Measurements from ENCODE around the gene PUS7L. TPM values are rescaled to one million over a fixed set of nuclear protein-coding genes. Genes with fewer than 3 reads are reported as not detected.

Gene PUS7L
- total and polyA plus RNA-seq, 2 experiments from 2014 or later: 15.0 to 26.8 TPM

DNA sequence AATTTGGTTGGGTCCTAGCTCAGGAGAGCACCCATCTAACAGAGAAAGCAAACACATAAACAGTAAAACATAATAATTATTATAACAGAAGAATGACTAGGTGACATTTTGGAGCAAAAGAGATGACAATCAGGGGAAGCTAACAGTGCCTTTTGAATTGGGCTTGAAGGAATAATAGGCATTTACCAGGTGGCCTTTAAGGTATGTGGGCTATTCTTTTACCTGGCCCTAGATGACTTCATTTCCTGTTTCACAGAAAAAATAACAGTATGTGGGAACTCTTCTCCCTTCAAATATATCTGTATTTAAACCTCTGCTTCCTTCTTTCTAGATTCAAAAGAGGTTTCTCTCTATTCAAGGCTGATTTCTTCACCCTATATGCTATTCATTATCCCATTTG is 4.0 kb upstream of the PUS7L start:
- no peaks in the 10 kb centered on the region for H3K9me2 ChIP-seq (replicated peaks; ENCODE audit: insufficient read depth)
- H3K27me3 ChIP-seq: no peaks in the 10 kb centered on the region
- no peak for DNase-seq (ENCODE audit: low spot score)
- no peak overlapping the region for H3K27ac ChIP-seq
- TF ChIP-seq, protein P1, sequence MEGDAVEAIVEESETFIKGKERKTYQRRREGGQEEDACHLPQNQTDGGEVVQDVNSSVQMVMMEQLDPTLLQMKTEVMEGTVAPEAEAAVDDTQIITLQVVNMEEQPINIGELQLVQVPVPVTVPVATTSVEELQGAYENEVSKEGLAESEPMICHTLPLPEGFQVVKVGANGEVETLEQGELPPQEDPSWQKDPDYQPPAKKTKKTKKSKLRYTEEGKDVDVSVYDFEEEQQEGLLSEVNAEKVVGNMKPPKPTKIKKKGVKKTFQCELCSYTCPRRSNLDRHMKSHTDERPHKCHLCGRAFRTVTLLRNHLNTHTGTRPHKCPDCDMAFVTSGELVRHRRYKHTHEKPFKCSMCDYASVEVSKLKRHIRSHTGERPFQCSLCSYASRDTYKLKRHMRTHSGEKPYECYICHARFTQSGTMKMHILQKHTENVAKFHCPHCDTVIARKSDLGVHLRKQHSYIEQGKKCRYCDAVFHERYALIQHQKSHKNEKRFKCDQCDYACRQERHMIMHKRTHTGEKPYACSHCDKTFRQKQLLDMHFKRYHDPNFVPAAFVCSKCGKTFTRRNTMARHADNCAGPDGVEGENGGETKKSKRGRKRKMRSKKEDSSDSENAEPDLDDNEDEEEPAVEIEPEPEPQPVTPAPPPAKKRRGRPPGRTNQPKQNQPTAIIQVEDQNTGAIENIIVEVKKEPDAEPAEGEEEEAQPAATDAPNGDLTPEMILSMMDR (IDR thresholded peaks at IDR 0.05; ENCODE audit: poor library complexity): no peak
- TF ChIP-seq EZH2phosphoT487 (IDR thresholded peaks at IDR 0.05; ENCODE audit: low read depth, severe bottlenecking, unreplicated experiment): no peak
- TF ChIP-seq EZH2 (IDR thresholded peaks at IDR 0.05; ENCODE audit: borderline replicate concordance): no peak
- no peak overlapping the region for H2AFZ ChIP-seq
- no peaks in the 10 kb centered on the region for H4K20me1 ChIP-seq (ENCODE audit: insufficient read depth, poor library complexity, severe bottlenecking)
- H3K36me3 ChIP-seq (replicated peaks; ENCODE audit: insufficient read depth, low read depth): no peaks in the 10 kb centered on the region
- H3K79me2 ChIP-seq: peaks cover 18% of the 10 kb centered on the region
- no peak overlapping the region for H3K4me3 ChIP-seq
- peaks cover 15% of the 10 kb centered on the region for H3K4me1 ChIP-seq (ENCODE audit: insufficient read depth)
- H3K4me2 ChIP-seq: no peak overlapping the region
- no peaks in the 10 kb centered on the region for H3K9me3 ChIP-seq (ENCODE audit: low read depth)

- TF ChIP-seq EZH2phosphoT487 (IDR thresholded peaks at IDR 0.05; ENCODE audit: low read depth, severe bottlenecking, unreplicated experiment) (no peak), EZH2 (IDR thresholded peaks at IDR 0.05; ENCODE audit: borderline replicate concordance) (no peak)
- TF ChIP-seq, protein P1 (IDR thresholded peaks at IDR 0.05; ENCODE audit: poor library complexity): no peak
Measured at GRCh38 chr12:43761500-43761899, 2.9 kb upstream of the PUS7L start.

DNA sequence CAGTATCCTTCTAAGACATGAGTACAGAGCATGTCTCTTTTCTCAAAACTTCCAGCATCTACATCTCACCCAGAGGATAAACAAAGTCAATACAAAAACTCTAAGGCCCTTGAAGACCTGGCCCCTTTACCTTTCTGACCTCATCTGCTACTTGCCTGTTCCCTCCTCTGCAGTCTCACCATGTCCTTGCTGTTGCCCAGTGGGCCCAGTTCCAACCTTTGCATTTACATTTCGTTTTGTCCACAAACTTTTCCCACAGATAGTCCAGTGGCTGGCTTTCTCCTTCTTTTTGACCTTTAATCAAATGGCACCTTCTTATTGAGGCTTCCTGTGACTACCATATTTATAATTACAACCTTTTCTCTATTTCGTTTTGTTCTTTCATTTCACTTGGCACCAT is 1.8 kb upstream of the PUS7L start:
- Histone ChIP-seq H3K4me3 (no peak overlapping the region), H3K4me1 (ENCODE audit: insufficient read depth) (peaks cover 17% of the 10 kb centered on the region), H3K9me3 (ENCODE audit: low read depth) (no peaks in the 10 kb centered on the region), H3K79me2 (peaks cover 31% of the 10 kb centered on the region), H3K36me3 (replicated peaks; ENCODE audit: insufficient read depth, low read depth) (no peaks in the 10 kb centered on the region), H2AFZ (no peak overlapping the region), H3K27ac (no peak overlapping the region), H4K20me1 (ENCODE audit: insufficient read depth, poor library complexity, severe bottlenecking) (no peaks in the 10 kb centered on the region), H3K27me3 (no peaks in the 10 kb centered on the region), H3K9me2 (replicated peaks; ENCODE audit: insufficient read depth) (no peaks in the 10 kb centered on the region), H3K4me2 (peak overlapping the region; percentile 80)
- TF ChIP-seq EZH2 (IDR thresholded peaks at IDR 0.05; ENCODE audit: borderline replicate concordance) (no peak), EZH2phosphoT487 (IDR thresholded peaks at IDR 0.05; ENCODE audit: low read depth, severe bottlenecking, unreplicated experiment) (no peak)
- TF ChIP-seq, protein P1 (IDR thresholded peaks at IDR 0.05; ENCODE audit: poor library complexity): no peak
- no peak for DNase-seq (ENCODE audit: low spot score)
- 84% methylated on average over 2 of the region's 2 CpGs for WGBS (ENCODE audit: low lambda C conversion rate, missing lambda C conversion rate)

More at GRCh38 chr12:43761500-43761899, 2.9 kb upstream of the PUS7L start:
- no peak overlapping the region for H2AFZ ChIP-seq
- DNase-seq (ENCODE audit: low spot score): no peak
- H3K27me3 ChIP-seq: no peaks in the 10 kb centered on the region
- peaks cover 17% of the 10 kb centered on the region for H3K4me1 ChIP-seq (ENCODE audit: insufficient read depth)
- peak overlapping the region; percentile 80 for H3K4me2 ChIP-seq
- no peaks in the 10 kb centered on the region for H3K36me3 ChIP-seq (replicated peaks; ENCODE audit: insufficient read depth, low read depth)
- H3K9me2 ChIP-seq (replicated peaks; ENCODE audit: insufficient read depth): no peaks in the 10 kb centered on the region
- no peak overlapping the region for H3K4me3 ChIP-seq
- H3K79me2 ChIP-seq: peaks cover 28% of the 10 kb centered on the region
- H3K9me3 ChIP-seq (ENCODE audit: low read depth): no peaks in the 10 kb centered on the region
- H4K20me1 ChIP-seq (ENCODE audit: insufficient read depth, poor library complexity, severe bottlenecking): no peaks in the 10 kb centered on the region
- H3K27ac ChIP-seq: no peak overlapping the region

DNA sequence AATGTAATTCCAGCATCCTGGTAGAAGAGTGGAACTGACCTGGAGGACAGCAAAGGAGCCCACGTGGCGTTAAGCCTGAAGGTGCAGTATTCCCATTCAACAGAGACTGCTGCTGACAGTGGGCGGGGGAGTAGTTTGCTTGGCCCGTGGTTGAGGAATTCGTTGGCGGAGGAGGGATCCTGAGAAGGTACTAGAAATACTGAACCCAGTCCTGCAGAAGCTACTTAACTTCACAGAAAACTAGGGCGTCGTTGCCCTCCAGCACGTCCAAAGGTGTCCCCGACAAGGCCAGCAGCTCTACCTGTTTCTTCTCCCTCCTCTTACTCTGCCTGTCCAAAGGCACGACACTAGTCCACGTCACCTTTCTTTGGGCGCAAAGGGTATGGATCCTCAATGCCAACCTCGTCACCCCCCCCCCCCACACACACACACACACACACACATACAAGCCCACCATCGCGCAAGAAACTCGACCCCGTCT is 303 bp downstream of the PUS7L start:
- peak; percentile 54 for DNase-seq (ENCODE audit: low spot score)
- H3K9me3 ChIP-seq (ENCODE audit: low read depth): no peaks in the 10 kb centered on the region
- H3K4me3 ChIP-seq: peak overlapping the region; percentile 35
- WGBS (ENCODE audit: low lambda C conversion rate, missing lambda C conversion rate): 10% methylated on average over 18 of the region's 18 CpGs
- no peaks in the 10 kb centered on the region for H4K20me1 ChIP-seq (ENCODE audit: insufficient read depth, poor library complexity, severe bottlenecking)
- H3K36me3 ChIP-seq (replicated peaks; ENCODE audit: insufficient read depth, low read depth): no peaks in the 10 kb centered on the region
- no peaks in the 10 kb centered on the region for H3K9me2 ChIP-seq (replicated peaks; ENCODE audit: insufficient read depth)
- no peak for TF ChIP-seq EZH2 (IDR thresholded peaks at IDR 0.05; ENCODE audit: borderline replicate concordance)
- TF ChIP-seq, protein P1 (IDR thresholded peaks at IDR 0.05; ENCODE audit: poor library complexity): no peak
- peaks cover 17% of the 10 kb centered on the region for H3K4me1 ChIP-seq (ENCODE audit: insufficient read depth)
- H3K27ac ChIP-seq: peak overlapping the region; percentile 48
- peak overlapping the region; percentile 85 for H3K4me2 ChIP-seq
- no peaks in the 10 kb centered on the region for H3K27me3 ChIP-seq
- peak overlapping the region; percentile 87 for H2AFZ ChIP-seq
- peaks cover 35% of the 10 kb centered on the region for H3K79me2 ChIP-seq

Data from hepatocyte (in vitro differentiated cells).